Suprapubic skin (tissue), 4 donors: ENCODE measurements around the gene OOSP3. TPM values are rescaled to one million over a fixed set of nuclear protein-coding genes. Genes with fewer than 3 reads are reported as not detected.

ENCODE experiments used
- DNase-seq, 2 donors: peaks; one replicate each; pipeline ENCODE4 v3.0.0-alpha.2; 2019; ENCODE audit warnings: low spot score in 2 of 2
- H3K27ac ChIP-seq: fragments of 200-600 bp; sonication (generic); one replicate; pipeline ENCODE4 v1.5.1; 2019
- H3K27me3 ChIP-seq: fragments of 200-600 bp; sonication (generic); one replicate; pipeline ENCODE4 v1.5.1; 2019
- H3K36me3 ChIP-seq: fragments of 200-600 bp; sonication (generic); one replicate; pipeline ENCODE4 v1.5.1; 2019
- H3K4me1 ChIP-seq: fragments of 200-600 bp; sonication (generic); one replicate; pipeline ENCODE4 v1.5.1; 2019
- H3K4me3 ChIP-seq: fragments of 200-600 bp; sonication (generic); one replicate; pipeline ENCODE4 v1.5.1; 2019; ENCODE audit warnings: mild to moderate bottlenecking
- H3K9me3 ChIP-seq: fragments of 200-600 bp; sonication (generic); one replicate; pipeline ENCODE4 v1.5.1; 2019
- EP300 ChIP-seq: sonication (generic); formaldehyde crosslinking; IDR thresholded peaks from one replicate; pipeline ENCODE4 v1.6.1; 2017; ENCODE audit warnings: antibody characterized with exemption
- POLR2A ChIP-seq, 2 donors: fragments of 450-650 bp; IDR thresholded peaks; one replicate each; pipeline ENCODE4 v1.6.1; 2017; ENCODE audit warnings: antibody characterized with exemption in 2 of 2, mild to moderate bottlenecking in 2 of 2, moderate library complexity in 2 of 2
- POLR2AphosphoS5 ChIP-seq, 3 donors: sonication (generic); formaldehyde crosslinking; IDR thresholded peaks; one replicate each; pipeline ENCODE4 v1.6.1; 2017; ENCODE audit warnings: antibody characterized with exemption in 3 of 3
- WGBS: methylation state at CpG from one replicate; pipeline ENCODE4 v1.1.5; 2018; 5-methylcytosine and 5-hydroxymethylcytosine counted together
- total RNA-seq, 4 donors: library from RNA; depleted of rRNA; stranded (reverse); fragments of >200 nt; gene quantifications; one replicate each; pipeline ENCODE4 v1.1.0, GENCODE V29; 2016
- TF ChIP-seq, protein P1 (sequence below), 2 donors: fragments of 200-600 bp in 1 of 2; fragments of 450-650 bp in 1 of 2; sonication (generic) in 1 of 2; IDR thresholded peaks; one replicate each; pipeline ENCODE4 v1.5.1; 2016 to 2019; ENCODE audit warnings: antibody characterized with exemption in 2 of 2, mild to moderate bottlenecking in 1 of 2, moderate library complexity in 1 of 2

Gene OOSP3
- total RNA-seq, 4 donors from 2014 or later = not detected

DNA sequence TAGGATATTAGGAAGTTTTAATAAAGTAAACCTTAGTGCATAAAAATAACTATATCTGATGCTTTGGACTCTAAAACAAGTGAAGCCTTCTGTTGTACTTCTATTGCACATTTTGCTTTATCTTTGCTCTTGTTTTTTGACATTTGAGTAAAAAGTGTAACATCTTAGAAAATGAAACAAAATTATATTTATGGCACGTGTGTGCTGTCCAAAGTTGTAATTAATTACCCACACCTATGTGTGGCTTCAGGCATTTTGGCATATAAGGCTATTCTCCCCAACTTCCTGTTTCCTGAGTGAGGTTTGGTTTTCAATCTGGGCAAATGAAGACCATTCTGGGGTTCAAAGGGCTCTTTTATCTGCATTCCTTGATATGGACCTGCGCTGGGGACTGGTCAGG is 59.5 kb downstream of the OOSP3 start, which contains the start of gene OOSP1:
Gene OOSP1, plus strand, starts transcription at position 301 of the 400 bp plus-strand sequence. Its CDS starts 23 bp downstream, at position 324.
- TF ChIP-seq, protein P1, sequence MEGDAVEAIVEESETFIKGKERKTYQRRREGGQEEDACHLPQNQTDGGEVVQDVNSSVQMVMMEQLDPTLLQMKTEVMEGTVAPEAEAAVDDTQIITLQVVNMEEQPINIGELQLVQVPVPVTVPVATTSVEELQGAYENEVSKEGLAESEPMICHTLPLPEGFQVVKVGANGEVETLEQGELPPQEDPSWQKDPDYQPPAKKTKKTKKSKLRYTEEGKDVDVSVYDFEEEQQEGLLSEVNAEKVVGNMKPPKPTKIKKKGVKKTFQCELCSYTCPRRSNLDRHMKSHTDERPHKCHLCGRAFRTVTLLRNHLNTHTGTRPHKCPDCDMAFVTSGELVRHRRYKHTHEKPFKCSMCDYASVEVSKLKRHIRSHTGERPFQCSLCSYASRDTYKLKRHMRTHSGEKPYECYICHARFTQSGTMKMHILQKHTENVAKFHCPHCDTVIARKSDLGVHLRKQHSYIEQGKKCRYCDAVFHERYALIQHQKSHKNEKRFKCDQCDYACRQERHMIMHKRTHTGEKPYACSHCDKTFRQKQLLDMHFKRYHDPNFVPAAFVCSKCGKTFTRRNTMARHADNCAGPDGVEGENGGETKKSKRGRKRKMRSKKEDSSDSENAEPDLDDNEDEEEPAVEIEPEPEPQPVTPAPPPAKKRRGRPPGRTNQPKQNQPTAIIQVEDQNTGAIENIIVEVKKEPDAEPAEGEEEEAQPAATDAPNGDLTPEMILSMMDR (IDR thresholded peaks at IDR 0.05) = no peak
- TF ChIP-seq POLR2AphosphoS5 (IDR thresholded peaks at IDR 0.05) = no peak
- no peak for TF ChIP-seq EP300
- no peak for TF ChIP-seq POLR2A (IDR thresholded peaks at IDR 0.05)
- Histone ChIP-seq H3K9me3 (no peaks in the 10 kb centered on the region), H3K27ac (no peak within 1 kb of the TSS), H3K4me1 (no peaks in the 10 kb centered on the region), H3K36me3 (no peaks in the 10 kb centered on the region), H3K4me3 (no peak within 1 kb of the TSS), H3K27me3 (no peaks in the 10 kb centered on the region)
- no peak for DNase-seq
- 49% methylated on average over 2 of the region's 2 CpGs for WGBS

GRCh38 chr11:59938718-59939117 is 60.1 kb downstream of the OOSP3 start:
- no peak for DNase-seq
- H3K9me3 ChIP-seq = no peaks in the 10 kb centered on the region
- H3K4me1 ChIP-seq = no peaks in the 10 kb centered on the region
- WGBS = 94% methylated on average over 3 of the region's 3 CpGs
- H3K36me3 ChIP-seq = no peaks in the 10 kb centered on the region
- H3K27me3 ChIP-seq = no peaks in the 10 kb centered on the region
- no peak overlapping the region for H3K27ac ChIP-seq
- TF ChIP-seq POLR2AphosphoS5 (IDR thresholded peaks at IDR 0.05) = no peak
- H3K4me3 ChIP-seq = no peak overlapping the region

DNA sequence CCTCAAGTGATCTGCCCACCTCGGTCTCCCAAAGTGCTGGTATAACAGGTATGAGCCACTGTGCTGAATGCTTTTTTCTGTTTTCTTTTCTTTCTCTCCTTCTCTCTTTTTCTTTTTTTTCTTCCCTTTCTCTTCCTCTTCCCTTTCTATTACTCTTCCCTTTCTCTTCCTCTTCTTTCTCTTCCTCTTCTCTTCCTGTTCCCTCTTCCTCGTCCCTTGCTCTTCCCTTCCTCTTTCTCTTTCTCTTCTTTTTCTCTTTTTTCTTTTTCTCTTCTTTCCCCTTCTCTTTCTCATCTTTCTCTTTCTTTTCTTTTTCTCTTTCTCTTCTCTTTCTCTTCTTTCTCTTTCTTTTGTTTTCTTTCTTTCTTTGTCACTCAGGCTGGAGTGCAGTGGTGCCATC is 60.9 kb downstream of the OOSP3 start:
- no peak for TF ChIP-seq EP300

DNA sequence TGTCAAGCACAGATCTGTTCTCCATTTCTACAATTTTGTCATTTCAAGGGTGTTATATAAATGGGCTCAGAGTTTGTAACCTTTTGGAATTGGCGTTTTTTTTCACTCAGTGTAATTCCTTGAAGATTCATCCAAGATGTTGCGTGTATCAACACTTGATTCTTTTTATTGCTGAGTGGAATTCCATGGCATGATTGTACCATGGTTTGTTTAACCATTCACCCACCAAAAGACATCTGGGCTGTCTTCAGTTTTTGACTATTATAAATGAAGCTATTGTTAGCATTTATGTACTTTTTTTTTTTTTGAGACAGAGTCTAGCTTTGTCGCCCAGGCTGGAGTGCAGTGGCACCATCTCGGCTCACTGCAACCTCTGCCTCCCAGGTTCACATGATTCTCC is 62.5 kb downstream of the OOSP3 start:
- H3K4me3 ChIP-seq = no peak overlapping the region
- H3K36me3 ChIP-seq = no peaks in the 10 kb centered on the region
- H3K27me3 ChIP-seq = no peaks in the 10 kb centered on the region
- TF ChIP-seq, protein P1 (IDR thresholded peaks at IDR 0.05) = no peak
- TF ChIP-seq POLR2AphosphoS5 (IDR thresholded peaks at IDR 0.05) (no peak), POLR2A (IDR thresholded peaks at IDR 0.05) (no peak), EP300 (no peak)
- no peak for DNase-seq
- 63% methylated on average over 4 of the region's 4 CpGs for WGBS
- no peaks in the 10 kb centered on the region for H3K4me1 ChIP-seq
- no peak overlapping the region for H3K27ac ChIP-seq
- H3K9me3 ChIP-seq = no peaks in the 10 kb centered on the region

More for the DNA sequence above, 60.9 kb downstream of the OOSP3 start:
- DNase-seq = no peak
- H3K4me1 ChIP-seq = no peaks in the 10 kb centered on the region
- H3K36me3 ChIP-seq = no peaks in the 10 kb centered on the region
- no peak overlapping the region for H3K4me3 ChIP-seq
- WGBS = 92% methylated on average over 2 of the region's 2 CpGs
- H3K27ac ChIP-seq = no peak overlapping the region
- no peaks in the 10 kb centered on the region for H3K9me3 ChIP-seq
- no peaks in the 10 kb centered on the region for H3K27me3 ChIP-seq

GRCh38 chr11:59943997-59944714 is 65.6 kb downstream of the OOSP3 start:
- no peaks in the 10 kb centered on the region for H3K9me3 ChIP-seq
- TF ChIP-seq, protein P1 (IDR thresholded peaks at IDR 0.05) = no peak
- no peak for TF ChIP-seq POLR2AphosphoS5 (IDR thresholded peaks at IDR 0.05)
- no peak for DNase-seq
- H3K27me3 ChIP-seq = no peaks in the 10 kb centered on the region
- no peak overlapping the region for H3K27ac ChIP-seq
- H3K4me3 ChIP-seq = no peak overlapping the region
- WGBS = 87% methylated on average over 3 of the region's 3 CpGs
- no peaks in the 10 kb centered on the region for H3K4me1 ChIP-seq
- H3K36me3 ChIP-seq = no peaks in the 10 kb centered on the region

- Histone ChIP-seq H3K4me1 (no peaks in the 10 kb centered on the region), H3K27me3 (no peaks in the 10 kb centered on the region), H3K9me3 (no peaks in the 10 kb centered on the region), H3K4me3 (no peak overlapping the region), H3K27ac (no peak overlapping the region), H3K36me3 (no peaks in the 10 kb centered on the region)
- DNase-seq = no peak
- TF ChIP-seq POLR2AphosphoS5 (IDR thresholded peaks at IDR 0.05) (no peak), EP300 (no peak), POLR2A (IDR thresholded peaks at IDR 0.05) (no peak)
- TF ChIP-seq, protein P1 (IDR thresholded peaks at IDR 0.05) = no peak
- 56% methylated on average over 2 of the region's 2 CpGs for WGBS
These were observed 66.1 kb downstream of the OOSP3 start for GRCh38 chr11:59944720-59945119.

Other genes starting within 250 kb of the OOSP3 start
- gene PATL1, start 209.7 kb upstream of the OOSP3 start, total RNA-seq = 10 to 100 TPM; 14.3 to 23.2 (median 19.2) TPM
- gene OR10V1, start 164.9 kb upstream of the OOSP3 start, total RNA-seq = not detected
- gene STX3, start 123.4 kb upstream of the OOSP3 start, total RNA-seq = 10 to 100 TPM; 24.1 to 48.2 (median 29.9) TPM
- gene MRPL16, start 68.0 kb upstream of the OOSP3 start, total RNA-seq = 10 to 100 TPM; 27.8 to 42.0 (median 32.4) TPM
- not detected for gene CBLIF, start 33.3 kb upstream of the OOSP3 start, total RNA-seq
- gene TCN1, start 12.3 kb upstream of the OOSP3 start, total RNA-seq = 1 to 10 TPM in 3 of 4 donors, under 1 TPM in 1; 0.76 to 5.3 (median 1.8) TPM
- gene OOSP1, start 59.6 kb downstream of the OOSP3 start, total RNA-seq = not detected
- gene OOSP4A, start 85.3 kb downstream of the OOSP3 start, total RNA-seq = not detected
- not detected for gene OOSP4B, start 138.4 kb downstream of the OOSP3 start, total RNA-seq
- not detected for gene OOSP2, start 161.6 kb downstream of the OOSP3 start, total RNA-seq
- gene MS4A3, start 177.9 kb downstream of the OOSP3 start, total RNA-seq = not detected
- gene MS4A2, start 209.9 kb downstream of the OOSP3 start, total RNA-seq = 1 to 10 TPM in 2 of 4 donors, under 1 TPM in 1, not detected in 1; 0.32 to 1.5 (median 1.2) TPM